GM21528 (cell line): Measurements from ENCODE around the gene RPL28.
A peak's percentile ranks its signal among the peaks of the same experiment; 100 is the strongest.

Experiments
- ATAC-seq: cut with Tn5 transposase; IDR thresholded peaks from one replicate; pipeline ENCODE4 v1.9.1; 2021; ENCODE audit warnings: mild to moderate bottlenecking, moderate library complexity; ENCODE audit not compliant: unreplicated experiment, low FRiP score

RPL28 gene

DNA sequence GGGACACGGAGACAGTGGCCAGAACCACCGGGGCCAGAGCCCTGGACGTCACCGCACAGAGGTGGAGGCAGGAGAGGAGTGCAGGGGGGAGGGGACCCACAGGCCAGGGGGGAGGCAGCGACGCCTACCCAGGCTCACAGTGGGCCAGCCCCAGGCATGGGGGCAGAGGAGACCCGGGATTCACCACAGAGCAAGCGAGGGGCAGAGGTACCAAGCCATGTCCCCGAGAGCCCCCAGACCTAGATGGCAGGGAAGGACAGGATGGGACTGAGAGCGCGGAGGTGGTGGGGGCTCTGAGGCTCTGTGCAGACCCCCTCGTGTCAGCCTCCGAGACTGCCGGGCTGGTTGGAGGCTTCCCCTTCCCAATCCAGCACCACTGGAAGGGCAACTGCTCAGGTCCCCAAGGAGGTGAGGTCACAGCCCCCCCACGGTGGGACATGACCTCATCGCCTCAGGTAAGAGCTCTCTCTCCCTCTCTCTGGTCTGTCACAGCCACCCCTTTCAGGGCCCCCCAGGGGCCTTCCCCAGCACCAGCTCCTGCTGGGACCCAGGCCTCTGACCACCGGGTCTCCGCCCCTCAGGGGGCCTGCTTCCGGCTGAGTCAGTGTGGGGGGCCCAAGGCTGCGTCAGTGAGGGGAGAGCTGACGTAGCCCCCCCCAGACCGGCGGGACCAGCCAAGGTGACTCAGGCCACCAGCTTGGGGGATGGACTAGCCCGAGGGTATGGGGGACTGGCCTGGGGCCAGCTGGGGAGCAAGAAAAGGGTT lies 13.2 kb upstream of the RPL28 start:
- no peak for ATAC-seq

DNA sequence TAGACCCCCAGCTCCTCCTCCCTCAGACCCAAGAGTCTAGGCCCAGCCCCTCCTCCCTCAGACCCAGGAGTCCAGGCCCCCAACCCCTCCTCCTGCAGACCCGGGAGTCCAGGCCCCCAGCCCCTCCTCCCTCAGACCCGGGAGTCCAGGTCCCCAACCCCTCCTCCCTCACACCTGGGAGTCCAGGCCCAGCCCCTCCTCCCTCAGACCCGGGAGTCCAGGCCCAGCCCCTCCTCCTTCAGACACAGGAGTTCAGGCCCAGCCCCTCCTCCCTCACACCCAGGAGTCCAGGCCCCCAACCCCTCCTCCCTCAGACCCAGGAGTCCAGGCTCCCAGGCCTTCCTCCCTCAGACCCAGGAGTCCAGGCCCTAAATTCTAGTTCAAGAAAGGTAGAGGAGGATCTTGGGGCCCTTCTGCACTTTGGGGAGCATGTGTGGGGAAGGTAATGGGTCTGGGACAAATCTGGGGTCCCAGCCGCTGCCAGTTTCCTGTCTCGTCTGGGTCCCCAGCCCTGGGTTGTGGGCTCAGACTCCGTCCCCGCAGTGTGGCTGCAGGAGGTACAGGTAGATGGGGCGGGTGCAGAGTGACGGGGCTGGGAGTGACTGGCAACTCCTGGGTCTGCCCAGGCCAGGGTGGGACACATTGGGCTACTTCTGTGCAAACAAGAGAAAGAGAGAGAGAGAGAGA lies 12.3 kb upstream of the RPL28 start:
- no peak for ATAC-seq

DNA sequence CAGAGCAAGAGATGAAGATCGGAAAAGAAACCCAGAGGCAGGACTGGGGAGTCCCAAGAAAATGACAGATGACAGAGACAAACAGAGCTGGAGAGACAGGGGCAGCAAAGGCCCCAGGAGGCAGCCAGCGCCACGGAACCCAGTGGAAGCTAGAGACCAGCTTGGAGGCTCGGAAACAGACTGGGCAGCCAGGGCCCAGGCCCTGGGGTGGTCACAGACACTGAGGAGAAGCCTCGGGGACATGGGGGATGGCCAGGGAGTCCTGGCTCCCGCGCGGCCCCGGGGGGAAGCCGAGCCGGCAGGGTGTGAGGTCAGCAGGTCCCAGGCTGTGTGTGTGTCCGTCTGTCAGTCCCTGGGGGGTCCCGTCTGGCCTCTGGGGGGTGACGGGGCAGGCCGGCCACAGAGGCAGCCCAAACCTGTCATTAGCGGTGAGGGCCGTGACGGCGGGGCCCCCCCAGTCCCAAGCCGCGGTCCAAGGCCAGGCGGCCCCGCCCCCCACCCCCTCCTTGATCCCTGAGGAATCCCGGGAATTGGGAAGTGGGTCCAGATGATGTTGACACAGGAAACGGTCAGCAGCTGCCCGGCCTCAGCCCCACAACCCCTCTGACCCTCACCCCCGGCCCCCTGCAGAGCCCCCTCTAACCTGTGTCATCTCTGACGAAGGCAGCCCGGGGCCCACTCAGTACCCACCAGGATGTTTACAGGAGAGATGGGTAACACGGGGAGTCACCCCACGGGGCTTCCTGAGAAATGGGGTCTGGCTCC lies 11.6 kb upstream of the RPL28 start:
- ATAC-seq, result no peak

DNA sequence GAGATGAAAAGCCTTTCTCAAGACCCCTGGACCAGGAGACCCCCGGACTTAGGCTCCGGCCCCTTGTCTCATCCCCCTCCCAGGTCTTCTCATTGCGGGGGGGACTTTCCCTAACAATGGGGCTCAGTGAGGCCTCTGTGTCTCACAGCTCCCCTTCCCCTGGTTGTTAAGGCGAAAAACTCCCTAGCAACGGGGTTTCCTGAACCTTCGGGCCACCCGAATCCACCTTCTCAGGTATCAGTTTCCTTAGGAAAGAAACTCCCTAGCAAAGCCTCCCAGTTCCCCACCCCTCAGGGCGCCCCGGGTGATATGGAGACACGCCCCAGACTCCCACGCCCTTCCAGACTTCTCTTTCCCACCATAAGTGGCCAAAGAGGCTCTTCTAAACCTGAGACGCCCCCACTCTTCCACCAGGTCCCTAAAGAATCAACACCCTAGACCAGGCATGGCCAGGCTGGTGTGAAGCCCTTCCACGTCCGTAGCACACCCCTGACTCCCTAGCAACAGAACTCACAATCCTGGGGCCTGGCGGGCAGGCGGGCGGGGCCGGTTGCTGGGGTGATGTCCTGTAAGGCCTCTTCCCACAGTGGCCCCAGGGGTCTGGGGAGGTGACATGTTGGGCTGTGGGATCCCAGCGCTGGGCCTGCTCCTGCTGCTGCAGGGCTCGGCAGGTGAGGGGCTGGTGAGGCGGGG lies 9.3 kb upstream of the RPL28 start, which contains the start of gene TMEM190:
TSS of gene TMEM190 (plus strand) at position 586 of the 693 bp plus-strand sequence. CDS start at position 614, 28 bp downstream.
- no peak for ATAC-seq

- ATAC-seq, result no peak
Measured at GRCh38 chr19:55377356-55378131, 8.2 kb upstream of the RPL28 start.

DNA sequence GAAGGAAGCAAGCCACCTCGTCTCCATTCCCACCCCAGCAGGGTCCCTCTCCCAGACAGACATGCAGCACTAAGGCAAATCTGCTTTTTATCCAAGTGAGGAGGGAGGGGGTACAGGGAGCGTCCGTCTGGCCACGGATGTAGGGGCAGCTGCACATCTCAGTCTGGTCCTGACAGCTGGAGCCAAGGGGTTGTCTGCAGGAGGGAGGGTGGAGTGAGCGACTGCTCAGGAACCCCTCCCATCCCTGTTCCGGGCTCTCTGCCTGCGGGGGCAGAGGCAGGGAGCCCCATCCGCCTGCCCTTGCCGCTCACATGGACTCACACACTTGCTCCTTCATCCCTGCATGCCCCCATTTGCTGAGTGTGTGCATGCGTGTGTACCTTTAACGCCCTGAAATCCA lies 6.6 kb upstream of the RPL28 start:
- ATAC-seq, result no peak

DNA sequence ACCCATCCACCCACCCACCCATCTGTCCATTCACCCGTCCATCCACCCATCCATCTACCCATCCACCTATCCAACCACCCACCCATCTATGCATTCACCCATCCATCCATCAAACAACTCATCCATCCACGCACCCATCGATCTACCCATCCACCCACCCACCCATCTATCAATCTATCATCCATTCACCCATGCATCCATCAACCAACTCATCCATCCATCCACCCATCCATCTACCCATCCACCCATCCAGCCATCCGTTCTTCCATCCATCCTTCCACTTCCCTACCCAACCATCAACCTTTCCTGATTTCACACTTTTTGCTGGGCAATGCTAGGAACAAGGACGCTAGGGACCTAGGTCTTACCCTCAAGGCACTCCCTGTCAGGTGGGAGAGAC lies 3.7 kb upstream of the RPL28 start:
- no peak for ATAC-seq

DNA sequence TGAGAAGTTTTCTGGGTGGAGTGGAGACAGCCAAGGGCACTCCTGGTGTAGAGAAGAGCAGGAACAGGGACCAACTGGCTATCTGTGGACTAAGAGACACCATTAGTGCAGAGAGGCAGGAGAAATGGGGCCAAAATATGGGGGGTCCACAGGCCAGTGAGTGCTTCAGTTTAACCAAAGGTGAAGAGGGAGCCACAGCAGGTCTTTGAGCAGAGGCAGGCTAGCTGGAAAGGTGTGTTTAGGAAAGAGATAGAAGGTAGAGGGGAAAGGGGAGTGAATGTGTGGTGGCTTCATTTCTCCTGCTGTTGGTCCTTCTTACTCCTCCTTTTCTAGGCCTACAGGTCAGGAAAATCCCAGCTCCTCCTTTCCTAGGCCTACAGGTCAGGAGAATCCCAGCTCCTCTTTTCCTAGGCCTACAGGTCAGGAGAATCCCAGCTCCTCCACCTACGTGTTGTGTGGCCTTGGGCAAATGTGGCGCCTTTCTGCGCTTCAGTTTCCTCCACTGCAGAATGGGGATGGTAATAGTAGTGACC lies 3.1 kb upstream of the RPL28 start:
- no peak for ATAC-seq

DNA sequence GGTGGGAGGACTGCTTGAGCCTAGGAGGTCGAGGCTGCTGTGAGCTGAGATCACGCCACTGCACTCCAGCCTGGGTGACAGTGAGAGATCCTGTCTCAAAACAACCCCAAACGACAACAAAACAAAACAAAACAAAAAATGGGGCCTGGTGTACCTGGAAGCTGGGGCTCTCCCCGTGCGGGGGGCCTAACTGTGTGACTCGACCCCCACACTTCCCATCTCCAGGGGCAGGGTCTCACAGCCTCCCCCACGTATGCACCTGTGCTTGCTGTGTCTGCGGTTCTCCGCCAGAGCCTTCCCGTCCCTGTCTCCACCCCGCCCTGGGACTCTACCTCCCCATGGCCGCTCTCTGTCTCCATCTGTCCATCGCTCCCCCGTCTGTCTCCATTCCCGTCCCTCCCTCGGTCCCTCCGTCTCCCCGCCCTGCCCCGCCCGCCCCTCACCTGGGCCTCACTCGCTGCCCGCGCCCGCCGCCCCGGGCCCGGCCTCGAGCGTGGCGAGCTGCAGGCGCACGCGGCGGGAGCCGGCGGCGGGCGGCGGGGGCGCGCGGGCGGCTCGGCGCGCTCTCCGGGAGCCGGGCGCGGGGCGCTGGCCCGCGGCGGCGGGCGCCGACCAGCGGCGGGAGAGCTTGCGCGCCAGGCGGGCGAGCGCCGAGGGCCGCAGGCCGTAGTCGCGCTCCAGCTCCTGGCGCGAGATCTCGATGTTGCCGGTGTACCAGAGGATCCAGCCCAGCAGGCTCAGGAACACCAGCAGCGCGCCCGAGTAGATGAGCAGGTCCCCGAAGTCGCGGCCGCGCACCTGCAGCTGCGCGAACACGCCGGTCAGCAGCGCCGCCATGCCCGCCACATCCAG lies 2.2 kb upstream of the RPL28 start:
- no peak for ATAC-seq

GRCh38 chr19:55384131-55384919 lies 1.4 kb upstream of the RPL28 start, which contains the start of gene TMEM238:
Gene TMEM238 (minus strand): TSS chr19:55384292. CDS start chr19:55384259, 33 bp downstream.
- no peak for ATAC-seq

GRCh38 chr19:55384920-55385723 lies 610 bp upstream of the RPL28 start:
- peak; percentile 62 for ATAC-seq

DNA sequence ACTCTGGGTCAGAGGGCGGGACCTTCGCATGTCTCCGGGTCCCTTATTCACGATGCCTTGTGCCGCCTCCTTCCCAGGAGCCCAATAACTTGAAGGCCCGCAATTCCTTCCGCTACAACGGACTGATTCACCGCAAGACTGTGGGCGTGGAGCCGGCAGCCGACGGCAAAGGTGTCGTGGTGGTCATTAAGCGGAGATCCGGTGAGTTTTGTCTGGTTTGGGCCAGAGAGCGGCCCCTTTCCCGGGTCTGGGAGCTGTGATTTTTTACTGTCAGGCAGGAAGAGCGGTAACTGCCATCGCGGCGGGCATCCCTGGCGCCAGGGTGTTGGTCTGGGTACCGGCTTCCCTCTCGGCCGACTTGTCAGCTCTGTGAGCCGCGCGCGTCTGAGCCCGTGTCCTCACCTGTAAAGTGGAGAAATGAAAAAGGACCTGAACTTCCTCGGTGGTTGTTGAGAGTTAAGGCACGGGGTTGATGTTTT lies 800 bp downstream of the RPL28 start:
- no peak for ATAC-seq

GRCh38 chr19:55387736-55388497 lies 2.2 kb downstream of the RPL28 start:
- ATAC-seq, result no peak

- ATAC-seq, result no peak
Measured at GRCh38 chr19:55389386-55390317, 3.9 kb downstream of the RPL28 start.

DNA sequence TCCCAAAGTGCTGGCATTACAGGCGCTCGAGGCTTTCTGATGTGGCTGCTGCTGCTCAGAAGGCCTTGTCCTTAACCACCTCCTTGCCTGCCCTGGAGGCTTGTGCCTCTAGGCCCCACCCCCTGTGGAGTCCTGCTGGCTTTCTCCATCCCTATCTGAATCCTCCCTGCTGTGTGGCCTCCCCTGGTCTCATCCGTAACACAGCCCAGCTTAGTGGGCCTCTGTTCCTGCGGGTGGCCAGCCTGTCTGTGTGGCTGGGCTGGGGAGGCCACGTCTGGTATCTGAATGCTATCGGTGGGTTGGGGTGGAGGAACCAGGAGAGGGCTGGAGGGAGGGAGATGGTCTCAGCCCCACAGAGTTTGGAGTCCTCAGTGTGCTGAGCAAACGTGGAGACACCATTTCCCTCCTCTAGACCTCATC lies 4.7 kb downstream of the RPL28 start:
- no peak for ATAC-seq
